ENCODE data around the gene DHRS11.

Gene DHRS11

GRCh38 chr17:36616061-36617029, 24.7 kb downstream of the DHRS11 start:
- TF ChIP-seq, protein P1, sequence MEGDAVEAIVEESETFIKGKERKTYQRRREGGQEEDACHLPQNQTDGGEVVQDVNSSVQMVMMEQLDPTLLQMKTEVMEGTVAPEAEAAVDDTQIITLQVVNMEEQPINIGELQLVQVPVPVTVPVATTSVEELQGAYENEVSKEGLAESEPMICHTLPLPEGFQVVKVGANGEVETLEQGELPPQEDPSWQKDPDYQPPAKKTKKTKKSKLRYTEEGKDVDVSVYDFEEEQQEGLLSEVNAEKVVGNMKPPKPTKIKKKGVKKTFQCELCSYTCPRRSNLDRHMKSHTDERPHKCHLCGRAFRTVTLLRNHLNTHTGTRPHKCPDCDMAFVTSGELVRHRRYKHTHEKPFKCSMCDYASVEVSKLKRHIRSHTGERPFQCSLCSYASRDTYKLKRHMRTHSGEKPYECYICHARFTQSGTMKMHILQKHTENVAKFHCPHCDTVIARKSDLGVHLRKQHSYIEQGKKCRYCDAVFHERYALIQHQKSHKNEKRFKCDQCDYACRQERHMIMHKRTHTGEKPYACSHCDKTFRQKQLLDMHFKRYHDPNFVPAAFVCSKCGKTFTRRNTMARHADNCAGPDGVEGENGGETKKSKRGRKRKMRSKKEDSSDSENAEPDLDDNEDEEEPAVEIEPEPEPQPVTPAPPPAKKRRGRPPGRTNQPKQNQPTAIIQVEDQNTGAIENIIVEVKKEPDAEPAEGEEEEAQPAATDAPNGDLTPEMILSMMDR (IDR thresholded peaks at IDR 0.05; ENCODE audit: insufficient read depth, missing control alignments) = no peak
- DNase-seq (ENCODE audit: insufficient read length, low spot score) = no peak
- FAIRE-seq = no peak

- DNase-seq (ENCODE audit: insufficient read length, low spot score) (no peak), FAIRE-seq (no peak)
- TF ChIP-seq, protein P1 (IDR thresholded peaks at IDR 0.05; ENCODE audit: insufficient read depth, missing control alignments) = no peak
These were observed 26.1 kb downstream of the DHRS11 start for GRCh38 chr17:36617773-36618172.

DNA sequence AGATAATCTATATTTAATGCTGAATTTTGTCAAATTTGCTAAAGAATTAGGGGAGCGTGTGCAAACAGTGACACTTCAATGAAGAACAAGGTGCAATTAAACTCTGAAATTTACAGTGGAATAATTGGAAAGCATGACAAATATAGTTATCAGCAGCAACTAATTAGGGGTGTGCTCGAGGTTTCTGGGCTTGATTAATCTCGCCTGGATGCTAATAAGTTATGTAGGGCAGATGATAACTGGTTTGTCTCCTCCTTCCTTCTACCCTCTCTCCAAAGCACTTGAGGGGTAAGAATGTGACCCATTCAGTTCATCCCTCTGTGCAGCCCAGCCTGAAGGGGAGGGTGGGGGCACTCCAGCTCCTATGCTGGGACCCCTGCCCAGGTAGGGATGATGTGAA, 31.6 kb downstream of the DHRS11 start:
- FAIRE-seq = no peak
- TF ChIP-seq, protein P1 (IDR thresholded peaks at IDR 0.05; ENCODE audit: insufficient read depth, missing control alignments) = no peak
- no peak for DNase-seq (ENCODE audit: insufficient read length, low spot score)

DNA sequence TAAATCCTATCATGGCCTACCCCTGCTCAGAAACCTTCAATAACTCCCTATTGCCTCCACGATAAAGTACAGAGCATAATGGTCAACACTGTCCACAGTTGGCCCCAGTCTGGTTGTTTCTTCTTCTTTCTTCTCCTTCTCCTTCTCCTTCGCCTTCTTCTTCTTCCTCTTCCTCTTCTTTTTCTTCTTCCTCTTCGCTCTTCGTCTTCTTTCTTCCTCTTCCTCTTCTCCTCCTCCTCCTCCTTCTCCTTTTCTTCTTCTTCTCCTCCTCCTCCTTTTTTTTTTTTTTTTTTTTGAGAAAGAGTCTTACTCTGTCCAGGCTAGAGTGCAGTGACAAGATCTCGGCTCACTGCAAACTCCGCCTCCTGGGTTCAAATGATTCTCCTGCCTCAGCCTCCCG, 33.5 kb downstream of the DHRS11 start:
- no peak for FAIRE-seq

DNA sequence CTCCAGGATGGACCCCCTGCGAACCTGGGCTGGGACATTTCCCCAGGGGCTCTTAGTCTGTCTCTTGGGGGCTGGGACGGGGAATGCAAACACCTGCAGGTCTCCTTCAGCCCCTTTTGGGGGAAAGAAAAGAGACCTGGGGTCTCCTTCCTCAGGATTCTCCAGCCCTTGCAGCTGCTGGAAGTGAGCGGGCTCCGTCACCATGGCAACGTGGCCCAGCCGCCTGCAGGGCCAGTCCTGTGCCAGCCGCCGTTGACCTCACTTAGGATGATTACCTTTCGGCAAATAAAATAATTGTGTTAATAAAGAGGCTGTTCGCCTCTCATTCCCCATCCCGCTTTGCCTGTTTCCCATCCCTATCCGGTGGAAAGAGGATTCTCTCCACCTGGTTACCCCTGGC, 35.4 kb downstream of the DHRS11 start:
- TF ChIP-seq, protein P1 (IDR thresholded peaks at IDR 0.05; ENCODE audit: insufficient read depth, missing control alignments) = no peak
- FAIRE-seq = no peak
- DNase-seq (ENCODE audit: insufficient read length, low spot score) = no peak

More for the DNA sequence above, 33.5 kb downstream of the DHRS11 start:
- no peak for DNase-seq (ENCODE audit: insufficient read length, low spot score)
- TF ChIP-seq, protein P1 (IDR thresholded peaks at IDR 0.05; ENCODE audit: insufficient read depth, missing control alignments) = no peak

GRCh38 chr17:36628576-36628975, 36.9 kb downstream of the DHRS11 start:
- TF ChIP-seq, protein P1 (IDR thresholded peaks at IDR 0.05; ENCODE audit: insufficient read depth, missing control alignments) = no peak
- FAIRE-seq (no peak), DNase-seq (ENCODE audit: insufficient read length, low spot score) (no peak)

DNA sequence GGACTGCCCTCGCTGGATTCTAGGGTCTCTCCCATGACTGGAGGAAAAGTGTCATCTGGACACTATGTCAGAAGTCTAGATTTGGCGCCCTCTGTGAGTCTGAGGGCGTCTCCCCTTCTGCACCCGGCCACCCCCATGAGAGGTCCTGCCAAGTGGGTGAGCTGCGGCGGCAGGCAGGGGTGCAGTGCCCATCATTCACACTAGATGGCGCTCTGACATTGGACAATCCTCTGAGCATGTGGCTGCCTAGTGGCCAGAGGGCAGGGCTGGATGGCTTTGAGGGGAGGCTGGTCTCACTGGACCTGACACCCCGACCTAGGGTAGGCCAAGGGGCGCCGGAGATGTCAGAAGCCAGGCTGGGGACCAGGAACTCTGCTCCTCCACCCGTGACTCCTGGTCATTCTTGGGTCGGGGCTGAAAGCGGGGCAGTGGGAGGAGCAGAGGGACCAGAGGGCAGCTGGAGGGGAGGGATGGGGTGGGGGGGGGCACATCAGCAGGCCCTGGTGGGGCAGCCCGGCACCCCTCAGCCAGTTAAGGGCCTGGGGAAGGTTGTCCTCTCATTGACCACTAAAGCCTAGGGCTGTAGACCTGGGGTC, 37.7 kb downstream of the DHRS11 start:
- TF ChIP-seq, protein P1 (IDR thresholded peaks at IDR 0.05; ENCODE audit: insufficient read depth, missing control alignments) = peak; percentile 99
- no peak for FAIRE-seq
- DNase-seq (ENCODE audit: insufficient read length, low spot score) = peak; percentile 56
